SK-N-SH (cell line): ENCODE measurements around the gene TSHB. TPM values are rescaled to one million over a fixed set of nuclear protein-coding genes. Genes with fewer than 3 reads are reported as not detected.

Experiments
- CTCF ChIA-PET: fragments of 300-600, 350-600 bp; formaldehyde crosslinking; extraction: SDS; loops from one replicate; lab custom pipeline; 2021; lab: Yijun Ruan, JAX
- POLR2A ChIA-PET: fragments of 350-600 bp; sonication (Branson Sonifier 250); formaldehyde crosslinking; extraction: SDS; loops from one replicate; lab custom pipeline; 2020; ENCODE audit warnings: antibody characterized with exemption, inconsistent platforms; lab: Yijun Ruan, JAX
- DNase-seq: peaks from one replicate; pipeline ENCODE4 v3.0.0; 2012
- H2AFZ ChIP-seq: fragments of 200-600 bp; sonication (generic); 2 replicates; pipeline ENCODE4 v1.8.1; 2016; ENCODE audit warnings: antibody characterized with exemption, mild to moderate bottlenecking, low read depth
- H3F3A ChIP-seq: fragments of 200-600 bp; sonication (generic); replicated peaks from 2 replicates; pipeline ENCODE3; 2016; ENCODE audit warnings: antibody characterized with exemption, mild to moderate bottlenecking; ENCODE audit not compliant: insufficient read depth
- H3K27ac ChIP-seq, 2 experiments: fragments of 200-500 bp in 1 of 2; fragments of 200-600 bp in 1 of 2; sonication (Bioruptor generic) in 1 of 2; sonication (generic), shearing (Covaris generic) in 1 of 2; 2 replicates each; pipeline versions ENCODE4 v1.5.1 to v1.6.1; 2014 to 2016; ENCODE audit warnings: low read depth in 2 of 2, inconsistent platforms in 1 of 2, low read length in 1 of 2, mild to moderate bottlenecking in 1 of 2, mixed read lengths in 1 of 2
- H3K27me3 ChIP-seq: fragments of 200-600 bp; sonication (generic), shearing (Covaris generic); 2 replicates; pipeline ENCODE4 v1.6.1; 2016; ENCODE audit warnings: mixed run types; ENCODE audit not compliant: insufficient read depth
- H3K36me3 ChIP-seq, 2 experiments: fragments of 200-500 bp in 1 of 2; fragments of 200-600 bp in 1 of 2; sonication (Bioruptor generic) in 1 of 2; sonication (generic) in 1 of 2; replicated peaks in 1 of 2; 2 replicates each; pipeline versions ENCODE3 to v1.5.1; 2014 to 2016; ENCODE audit warnings: low read length in 1 of 2, mild to moderate bottlenecking in 1 of 2; ENCODE audit not compliant: insufficient read depth in 2 of 2, control insufficient read depth in 1 of 2
- H3K4me1 ChIP-seq, 2 experiments: fragments of 200-500 bp in 1 of 2; fragments of 200-600 bp in 1 of 2; sonication (Bioruptor generic) in 1 of 2; sonication (generic), shearing (Covaris generic) in 1 of 2; 2 replicates each; pipeline versions ENCODE4 v1.5.1 to v1.6.1; 2014 to 2016; ENCODE audit warnings: low read depth in 1 of 2, low read length in 1 of 2, mixed run types in 1 of 2; ENCODE audit not compliant: insufficient read depth in 2 of 2, control insufficient read depth in 1 of 2
- H3K4me2 ChIP-seq: fragments of 200-600 bp; sonication (generic), shearing (Covaris generic); 2 replicates; pipeline ENCODE4 v1.6.1; 2017; ENCODE audit warnings: mixed run types
- H3K4me3 ChIP-seq, 2 experiments: fragments of 200-500 bp in 1 of 2; fragments of 200-600 bp in 1 of 2; sonication (Bioruptor generic) in 1 of 2; sonication (generic), shearing (Covaris generic) in 1 of 2; 2 replicates each; pipeline versions ENCODE4 v1.5.1 to v1.8.1; 2014 to 2016; ENCODE audit warnings: low read depth in 2 of 2, inconsistent platforms in 1 of 2, low read length in 1 of 2, mild to moderate bottlenecking in 1 of 2, mixed read lengths in 1 of 2, moderate library complexity in 1 of 2
- H3K79me2 ChIP-seq: fragments of 200-600 bp; sonication (generic); 2 replicates; pipeline ENCODE4 v1.8.1; 2017; ENCODE audit warnings: mild to moderate bottlenecking; ENCODE audit not compliant: insufficient read depth
- H3K9ac ChIP-seq: fragments of 200-600 bp; sonication (generic); 2 replicates; pipeline ENCODE4 v1.6.1; 2017; ENCODE audit warnings: mixed run types
- H3K9me2 ChIP-seq: fragments of 200-600 bp; sonication (generic); 2 replicates; pipeline ENCODE4 v1.6.1; 2017; ENCODE audit warnings: mixed run types
- H3K9me3 ChIP-seq: fragments of 200-600 bp; sonication (generic); 2 replicates; pipeline ENCODE4 v1.6.1; 2017; ENCODE audit warnings: mixed run types, mild to moderate bottlenecking, moderate library complexity
- H4K20me1 ChIP-seq: fragments of 200-600 bp; sonication (generic); 2 replicates; pipeline ENCODE4 v1.6.1; 2017; ENCODE audit warnings: mild to moderate bottlenecking, mixed run types; ENCODE audit not compliant: insufficient read depth
- CHD2 ChIP-seq: fragments of 150-350 bp; IDR thresholded peaks from 2 replicates; pipeline ENCODE4 v1.6.1; 2018; ENCODE audit warnings: low read length; ENCODE audit not compliant: partially characterized antibody
- EP300 ChIP-seq, 2 experiments: IDR thresholded peaks; 2 replicates each; pipeline versions ENCODE4 v1.4.0 to v1.6.1; 2012; ENCODE audit warnings: borderline replicate concordance in 1 of 2, low read depth in 1 of 2, low read length in 1 of 2
- GABPA ChIP-seq: IDR thresholded peaks from 2 replicates; pipeline ENCODE4 v1.4.0; 2012; ENCODE audit warnings: low read depth, mild to moderate bottlenecking
- IRF3 ChIP-seq: fragments of 150-350 bp; IDR thresholded peaks from 2 replicates; pipeline ENCODE4 v1.6.1; 2016; ENCODE audit warnings: mild to moderate bottlenecking, low read depth, low read length
- JUND ChIP-seq: IDR thresholded peaks from 2 replicates; pipeline ENCODE4 v1.4.0; 2012
- MAX ChIP-seq: IDR thresholded peaks from 2 replicates; pipeline ENCODE4 v1.4.0; 2012; ENCODE audit warnings: low read depth
- MXI1 ChIP-seq: IDR thresholded peaks from 2 replicates; pipeline ENCODE4 v1.6.1; 2012; ENCODE audit warnings: mild to moderate bottlenecking, low read depth, low read length, improper control_type of control experiment
- NRF1 ChIP-seq: IDR thresholded peaks from 2 replicates; pipeline ENCODE4 v1.6.1; 2012; ENCODE audit warnings: low read depth, mild to moderate bottlenecking, low read length
- POLR2AphosphoS5 ChIP-seq: IDR thresholded peaks from 2 replicates; pipeline ENCODE4 v1.6.1; 2012; ENCODE audit warnings: low read depth, low read length
- RCOR1 ChIP-seq: fragments of 150-350 bp; IDR thresholded peaks from 2 replicates; pipeline ENCODE4 v1.6.1; 2017; ENCODE audit warnings: antibody characterized with exemption, low read length
- RFX5 ChIP-seq: IDR thresholded peaks from 2 replicates; pipeline ENCODE4 v1.6.1; 2012; ENCODE audit warnings: mild to moderate bottlenecking, improper control_type of control experiment, low read length
- RXRA ChIP-seq: IDR thresholded peaks from 2 replicates; pipeline ENCODE4 v1.4.0; 2012; ENCODE audit warnings: low read depth, mild to moderate bottlenecking, borderline replicate concordance
- SIN3A ChIP-seq: IDR thresholded peaks from 2 replicates; pipeline ENCODE4 v1.6.1; 2012; ENCODE audit warnings: low read depth, mild to moderate bottlenecking, low read length, moderate library complexity, borderline replicate concordance
- SMC3 ChIP-seq: IDR thresholded peaks from 2 replicates; pipeline ENCODE4 v1.6.1; 2012; ENCODE audit warnings: low read depth, low read length, improper control_type of control experiment
- TCF12 ChIP-seq: IDR thresholded peaks from 2 replicates; pipeline ENCODE4 v1.4.0; 2012
- TEAD4 ChIP-seq: IDR thresholded peaks from 2 replicates; pipeline ENCODE4 v1.4.0; 2012; ENCODE audit warnings: mild to moderate bottlenecking, borderline replicate concordance; ENCODE audit not compliant: insufficient read depth
- YY1 ChIP-seq: IDR thresholded peaks from 2 replicates; pipeline ENCODE4 v1.4.0; 2012; ENCODE audit warnings: low read depth, mild to moderate bottlenecking
- WGBS: methylation state at CpG from one replicate; pipeline ENCODE4 v1.1.6; 2017; ENCODE audit warnings: low lambda C conversion rate; 5-methylcytosine and 5-hydroxymethylcytosine counted together
- polyA plus RNA-seq, 3 experiments: library from polyadenylated mRNA; depleted of rRNA; stranded (reverse); fragments of >200 nt; gene quantifications; 2 replicates each; pipeline ENCODE4 v1.2.3, GENCODE V29; 2012
- TF ChIP-seq, protein P1 (sequence below): IDR thresholded peaks from 2 replicates; pipeline ENCODE4; 2012
- TF ChIP-seq, protein P2 (sequence below): fragments of 150-350 bp; IDR thresholded peaks from 2 replicates; pipeline ENCODE4 v1.6.1; 2017; ENCODE audit warnings: antibody characterized with exemption, low read length, low read depth, borderline replicate concordance

Gene TSHB
- polyA plus RNA-seq, 1 of the 3 experiments (the other 2 are of a cell fraction): not detected

- TF ChIP-seq RXRA: no peak
- no peak for TF ChIP-seq MXI1
- TF ChIP-seq, protein P1, sequence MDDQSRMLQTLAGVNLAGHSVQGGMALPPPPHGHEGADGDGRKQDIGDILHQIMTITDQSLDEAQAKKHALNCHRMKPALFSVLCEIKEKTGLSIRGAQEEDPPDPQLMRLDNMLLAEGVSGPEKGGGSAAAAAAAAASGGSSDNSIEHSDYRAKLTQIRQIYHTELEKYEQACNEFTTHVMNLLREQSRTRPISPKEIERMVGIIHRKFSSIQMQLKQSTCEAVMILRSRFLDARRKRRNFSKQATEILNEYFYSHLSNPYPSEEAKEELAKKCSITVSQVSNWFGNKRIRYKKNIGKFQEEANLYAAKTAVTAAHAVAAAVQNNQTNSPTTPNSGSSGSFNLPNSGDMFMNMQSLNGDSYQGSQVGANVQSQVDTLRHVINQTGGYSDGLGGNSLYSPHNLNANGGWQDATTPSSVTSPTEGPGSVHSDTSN: peak; percentile 61
- TF ChIP-seq NRF1: no peak
- TF ChIP-seq MAX: peak; percentile 91
- TF ChIP-seq CHD2: no peak
- TF ChIP-seq RCOR1: no peak
- TF ChIP-seq SIN3A: no peak
Measured at GRCh38 chr1:115068826-115069585, 39.4 kb downstream of the TSHB start (continued).

- no peak overlapping the region for H2AFZ ChIP-seq
- no peak for DNase-seq
- H3K9me2 ChIP-seq: no peaks in the 10 kb centered on the region
- POLR2A ChIA-PET: no interaction called here
- no peaks in the 10 kb centered on the region for H4K20me1 ChIP-seq
- H3K4me3 ChIP-seq: no peak overlapping the region
- no peaks in the 10 kb centered on the region for H3K9me3 ChIP-seq
- H3K79me2 ChIP-seq: no peaks in the 10 kb centered on the region
- H3K36me3 ChIP-seq: no peaks in the 10 kb centered on the region
- CTCF ChIA-PET: interaction anchor here (0.9 to 3.3 kb wide), 4 partner anchors 17 to 43 kb away, joined by 3 to 17 read pairs (median 3); no protein-coding TSS in a partner anchor
- no peak for TF ChIP-seq JUND
- H3K27me3 ChIP-seq: no peaks in the 10 kb centered on the region; the same call in 1 of the 2 replicates
- H3K9ac ChIP-seq: no peak overlapping the region
- H3F3A ChIP-seq: no peaks in the 10 kb centered on the region
- no peak overlapping the region for H3K4me2 ChIP-seq
- H3K4me1 ChIP-seq: peaks cover 0 to 5% of the 10 kb centered on the region in 2 experiments; a peak in 1 of 4 replicates
- H3K27ac ChIP-seq: no peak overlapping the region
- WGBS: 91% methylated on average over 7 of the region's 7 CpGs
Measured at GRCh38 chr1:115069659-115070308, 40.2 kb downstream of the TSHB start.

DNA sequence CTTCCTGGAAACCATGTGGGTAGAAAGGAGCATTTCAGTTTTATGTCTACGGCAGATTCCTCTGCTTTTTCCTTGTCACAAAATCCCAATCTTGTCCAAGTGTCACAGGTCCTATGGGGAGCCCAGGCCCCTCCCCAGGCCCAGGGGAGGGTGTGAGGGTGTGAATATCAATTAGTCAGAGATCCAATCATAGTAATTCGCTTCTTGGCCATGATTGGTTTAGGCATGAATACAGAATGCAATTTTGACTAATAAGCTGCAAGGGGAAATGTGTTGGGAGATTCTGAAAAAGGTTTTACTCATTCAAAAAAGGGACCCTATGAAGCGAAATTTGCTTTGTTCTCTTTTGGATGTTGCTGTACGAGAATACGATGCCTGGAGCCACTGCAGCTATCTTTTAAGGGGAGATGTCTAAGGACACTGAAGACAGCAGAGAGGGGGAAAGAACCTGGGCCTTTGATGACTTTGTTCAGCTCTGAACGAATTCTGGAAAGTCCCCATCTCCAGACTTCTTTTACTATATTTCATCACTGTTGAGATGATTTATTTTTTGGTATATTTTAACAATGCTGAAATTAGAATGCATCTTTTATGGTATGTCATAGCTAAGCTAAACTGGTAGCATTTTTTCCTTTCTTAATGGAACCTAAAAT lies 41.5 kb downstream of the TSHB start:
- Histone ChIP-seq H3K27me3 (no peaks in the 10 kb centered on the region; the same call in 1 of the 2 replicates), H3K4me1 (no peaks in the 10 kb centered on the region; a peak in 1 of 4 replicates), H4K20me1 (no peaks in the 10 kb centered on the region), H3K4me3 (no peak overlapping the region), H3K27ac (no peak overlapping the region), H3K79me2 (no peaks in the 10 kb centered on the region), H3K9me2 (no peaks in the 10 kb centered on the region), H3K36me3 (no peaks in the 10 kb centered on the region), H3K9me3 (no peaks in the 10 kb centered on the region), H3K9ac (no peak overlapping the region), H2AFZ (no peak overlapping the region), H3K4me2 (no peak overlapping the region), H3F3A (no peaks in the 10 kb centered on the region)
- POLR2A ChIA-PET: no interaction called here
- no peak for DNase-seq
- WGBS: 76% methylated on average over 6 of the region's 6 CpGs
- CTCF ChIA-PET: interaction anchor here (1.2 to 3.3 kb wide), 3 partner anchors 18 to 42 kb away, joined by 3 to 17 read pairs (median 6); no protein-coding TSS in a partner anchor
- no peak for TF ChIP-seq TEAD4
- no peak for TF ChIP-seq IRF3
- TF ChIP-seq, protein P1: no peak
- no peak for TF ChIP-seq RFX5
- no peak for TF ChIP-seq TCF12
- no peak for TF ChIP-seq SMC3
- no peak for TF ChIP-seq POLR2AphosphoS5
- TF ChIP-seq NRF1: no peak
- no peak for TF ChIP-seq GABPA
- no peak for TF ChIP-seq RCOR1
- TF ChIP-seq YY1: no peak
- no peak for TF ChIP-seq EP300 (IDR thresholded peaks at IDR 0.05; ENCODE audit: borderline replicate concordance in 1 of 2, low read depth in 1 of 2, low read length in 1 of 2)
- TF ChIP-seq, protein P2, sequence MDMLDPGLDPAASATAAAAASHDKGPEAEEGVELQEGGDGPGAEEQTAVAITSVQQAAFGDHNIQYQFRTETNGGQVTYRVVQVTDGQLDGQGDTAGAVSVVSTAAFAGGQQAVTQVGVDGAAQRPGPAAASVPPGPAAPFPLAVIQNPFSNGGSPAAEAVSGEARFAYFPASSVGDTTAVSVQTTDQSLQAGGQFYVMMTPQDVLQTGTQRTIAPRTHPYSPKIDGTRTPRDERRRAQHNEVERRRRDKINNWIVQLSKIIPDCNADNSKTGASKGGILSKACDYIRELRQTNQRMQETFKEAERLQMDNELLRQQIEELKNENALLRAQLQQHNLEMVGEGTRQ: no peak
